H1 (cell line): ENCODE data around the gene SLC23A2. TPM values are rescaled to one million over a fixed set of nuclear protein-coding genes. Genes with fewer than 3 reads are reported as not detected.

ENCODE experiments used
- CHD7 ChIP-seq: fragments of 300-600 bp; sonication (generic); IDR thresholded peaks from 2 replicates; pipeline ENCODE4 v1.7.1; 2012; ENCODE audit warnings: low read length, moderate library complexity, mild to moderate bottlenecking, inconsistent platforms; ENCODE audit not compliant: insufficient replicate concordance
- CTCF ChIP-seq, 3 experiments: IDR thresholded peaks; 1 replicate in 2 of 3; 2 replicates in 1 of 3; pipeline versions ENCODE4 v1.5.1 to v1.6.1; 2011; ENCODE audit warnings: low read length in 3 of 3, mild to moderate bottlenecking in 3 of 3, inconsistent platforms in 2 of 3, low read depth in 1 of 3, moderate library complexity in 1 of 3; ENCODE audit not compliant: insufficient read depth in 1 of 3; ENCODE audit errors: control extremely low read depth in 1 of 3
- SAP30 ChIP-seq: fragments of 300-600 bp; sonication (generic); IDR thresholded peaks from 2 replicates; pipeline ENCODE4 v1.7.1; 2012; ENCODE audit warnings: low read length, moderate library complexity, mild to moderate bottlenecking, inconsistent platforms; ENCODE audit not compliant: insufficient read depth, insufficient replicate concordance
- TEAD4 ChIP-seq: IDR thresholded peaks from 2 replicates; pipeline ENCODE4 v1.6.1; 2012; ENCODE audit warnings: low read depth, low read length, inconsistent platforms, mixed read lengths
- polyA plus RNA-seq, 7 experiments: library from polyadenylated mRNA; depleted of rRNA in 3 of 7; stranded (reverse) in 5 of 7; unstranded in 2 of 7; fragments of >200 nt in 5 of 7; fragments of 200-250 nt in 2 of 7; gene quantifications; 1 replicate in 5 of 7; 2 replicates in 1 of 7; 4 replicates in 1 of 7; pipeline versions ENCODE4 v1.2.1 to v1.2.3, GENCODE V29; 2011 to 2013; ENCODE audit warnings: missing spikeins in 2 of 7, mixed read lengths in 2 of 7
- total RNA-seq: library from RNA; stranded (reverse); fragmentation: NEBNext Ultra II Directional; extraction: Animal tissue kit (Norgen Biotek cat#: 25700); gene quantifications from 2 replicates; pipeline ENCODE4 v1.2.1, GENCODE V29; 2021

Gene SLC23A2
- total and polyA plus RNA-seq, 2 of the 8 experiments (the other 6 are each of a cell fraction or from before 2014, with no cell fraction given): 17.0 to 18.6 TPM

- TF ChIP-seq CTCF (IDR thresholded peaks at IDR 0.05; ENCODE audit: control extremely low read depth in 1 of 3, insufficient read depth in 1 of 3, low read depth in 1 of 3, low read length in 3 of 3) (no peak), CHD7 (no peak), TEAD4 (no peak), SAP30 (no peak)
These were observed 42.8 kb upstream of the SLC23A2 start (continued) for GRCh38 chr20:5044075-5044620.
